KMS-11 (cell line): ENCODE results near the gene HDAC4.

Experiments
- H2AFZ ChIP-seq: fragments of 200-600 bp; sonication (generic); 2 replicates; pipeline ENCODE4 v1.6.1; 2016; ENCODE audit warnings: antibody characterized with exemption, mixed run types, low read depth
- H3K27ac ChIP-seq: fragments of 200-600 bp; sonication (generic); 2 replicates; pipeline ENCODE4 v1.6.1; 2016; ENCODE audit warnings: mild to moderate bottlenecking, mixed run types
- H3K27me3 ChIP-seq: fragments of 200-600 bp; sonication (generic); 2 replicates; pipeline ENCODE4 v1.6.1; 2017; ENCODE audit warnings: mild to moderate bottlenecking, low read depth, mixed run types, moderate library complexity; ENCODE audit not compliant: insufficient read depth
- H3K36me3 ChIP-seq: fragments of 200-600 bp; sonication (generic); 2 replicates; pipeline ENCODE4 v1.6.1; 2017; ENCODE audit warnings: mild to moderate bottlenecking, mixed run types; ENCODE audit not compliant: insufficient read depth
- H3K4me1 ChIP-seq: fragments of 200-600 bp; sonication (generic); 2 replicates; pipeline ENCODE4 v1.6.1; 2016; ENCODE audit warnings: mild to moderate bottlenecking, low read depth, mixed run types; ENCODE audit not compliant: poor library complexity, severe bottlenecking
- H3K4me2 ChIP-seq: fragments of 200-600 bp; sonication (generic); 2 replicates; pipeline ENCODE4 v1.7.0; 2016; ENCODE audit warnings: mild to moderate bottlenecking, mixed run types
- H3K4me3 ChIP-seq: fragments of 200-600 bp; sonication (generic); IDR thresholded peaks from 2 replicates; pipeline ENCODE4 v1.6.1; 2017; ENCODE audit warnings: low read depth, low read length, mixed read lengths; ENCODE audit not compliant: insufficient read depth
- H3K79me2 ChIP-seq: fragments of 200-600 bp; sonication (generic); 2 replicates; pipeline ENCODE4 v1.6.1; 2016; ENCODE audit warnings: low read depth, mixed run types; ENCODE audit not compliant: insufficient read depth
- H3K9ac ChIP-seq: fragments of 200-600 bp; sonication (generic); 2 replicates; pipeline ENCODE4 v1.6.1; 2016; ENCODE audit warnings: mild to moderate bottlenecking, mixed run types
- H4K20me1 ChIP-seq: fragments of 200-600 bp; sonication (generic); 2 replicates; pipeline ENCODE4 v1.6.1; 2016; ENCODE audit warnings: mild to moderate bottlenecking, mixed run types; ENCODE audit not compliant: insufficient read depth
- CTCF ChIP-seq: fragments of 200-600 bp; sonication (generic); conservative IDR thresholded peaks from 2 replicates; pipeline ENCODE4 v1.6.1; 2017; ENCODE audit warnings: low read depth, mild to moderate bottlenecking, antibody characterized with exemption, low read length, moderate library complexity, mixed read lengths

The HDAC4 gene

GRCh38 chr2:239443666-239444567, 43.1 kb upstream of the HDAC4 start:
- H4K20me1 ChIP-seq, result no peaks in the 10 kb centered on the region
- no peaks in the 10 kb centered on the region for H3K36me3 ChIP-seq
- H3K27ac ChIP-seq, result no peak overlapping the region
- H3K4me1 ChIP-seq, result no peaks in the 10 kb centered on the region
- H3K79me2 ChIP-seq, result no peaks in the 10 kb centered on the region
- H3K4me3 ChIP-seq, result no peak overlapping the region
- H2AFZ ChIP-seq, result no peak overlapping the region
- TF ChIP-seq CTCF, result no peak
- H3K27me3 ChIP-seq, result no peaks in the 10 kb centered on the region
- H3K4me2 ChIP-seq, result no peak overlapping the region
- no peak overlapping the region for H3K9ac ChIP-seq

DNA sequence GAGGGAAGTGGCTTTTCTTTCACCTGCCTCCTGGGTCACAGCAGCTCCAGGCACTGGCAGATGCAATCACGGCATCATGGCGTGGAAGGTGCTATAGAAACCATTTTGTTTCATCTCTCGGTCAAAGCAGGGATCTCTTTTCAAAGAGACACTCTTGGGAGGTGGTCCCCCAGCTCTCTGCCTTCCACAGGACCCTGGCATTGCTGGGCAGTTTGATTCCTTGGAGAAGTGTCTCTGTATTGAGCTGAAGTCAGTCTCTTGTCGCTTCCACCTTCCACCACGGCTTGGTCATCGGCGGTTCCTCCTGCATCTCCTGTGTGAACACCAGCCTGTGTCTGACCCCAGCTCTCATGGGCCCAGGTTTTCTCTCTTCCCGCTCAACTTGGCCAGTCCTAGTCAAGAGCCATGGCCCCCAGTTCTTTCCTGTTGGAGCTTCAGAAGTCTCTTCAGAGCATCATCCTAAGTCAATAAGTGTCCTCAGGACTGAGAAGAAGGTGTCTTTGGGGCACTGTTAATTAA, 42.3 kb upstream of the HDAC4 start:
- no peak overlapping the region for H3K9ac ChIP-seq
- H3K79me2 ChIP-seq, result no peaks in the 10 kb centered on the region
- H3K4me3 ChIP-seq, result no peak overlapping the region
- no peaks in the 10 kb centered on the region for H3K4me1 ChIP-seq
- no peak overlapping the region for H3K27ac ChIP-seq
- H2AFZ ChIP-seq, result no peak overlapping the region
- H3K27me3 ChIP-seq, result no peaks in the 10 kb centered on the region
- no peak for TF ChIP-seq CTCF
- no peak overlapping the region for H3K4me2 ChIP-seq
- H3K36me3 ChIP-seq, result no peaks in the 10 kb centered on the region
- no peaks in the 10 kb centered on the region for H4K20me1 ChIP-seq

DNA sequence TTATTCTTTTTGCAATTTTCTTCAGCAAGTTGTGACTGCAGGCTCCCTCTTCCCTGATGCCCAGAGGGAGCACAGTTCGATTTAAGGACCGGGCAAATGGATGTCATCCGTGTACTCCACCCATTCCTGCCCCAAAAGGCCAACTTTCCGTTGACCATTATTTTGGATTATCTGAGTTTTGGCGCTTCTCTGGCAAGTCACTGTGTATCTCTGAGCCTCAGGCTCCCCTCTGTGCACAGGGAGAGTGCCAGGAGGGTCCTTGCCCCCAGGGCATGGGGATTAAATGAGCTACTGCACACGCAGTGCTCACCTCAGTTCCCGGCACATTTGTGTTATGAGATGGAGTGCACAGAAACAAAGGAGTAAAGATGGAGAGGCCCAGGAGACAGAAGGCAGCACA, 41.4 kb upstream of the HDAC4 start:
- H3K79me2 ChIP-seq, result no peaks in the 10 kb centered on the region
- no peaks in the 10 kb centered on the region for H3K4me1 ChIP-seq
- no peaks in the 10 kb centered on the region for H3K27me3 ChIP-seq
- TF ChIP-seq CTCF, result no peak
- H3K4me3 ChIP-seq, result no peak overlapping the region
- no peak overlapping the region for H3K27ac ChIP-seq
- H3K36me3 ChIP-seq, result no peaks in the 10 kb centered on the region
- no peaks in the 10 kb centered on the region for H4K20me1 ChIP-seq
- H3K4me2 ChIP-seq, result no peak overlapping the region
- no peak overlapping the region for H2AFZ ChIP-seq
- no peak overlapping the region for H3K9ac ChIP-seq

DNA sequence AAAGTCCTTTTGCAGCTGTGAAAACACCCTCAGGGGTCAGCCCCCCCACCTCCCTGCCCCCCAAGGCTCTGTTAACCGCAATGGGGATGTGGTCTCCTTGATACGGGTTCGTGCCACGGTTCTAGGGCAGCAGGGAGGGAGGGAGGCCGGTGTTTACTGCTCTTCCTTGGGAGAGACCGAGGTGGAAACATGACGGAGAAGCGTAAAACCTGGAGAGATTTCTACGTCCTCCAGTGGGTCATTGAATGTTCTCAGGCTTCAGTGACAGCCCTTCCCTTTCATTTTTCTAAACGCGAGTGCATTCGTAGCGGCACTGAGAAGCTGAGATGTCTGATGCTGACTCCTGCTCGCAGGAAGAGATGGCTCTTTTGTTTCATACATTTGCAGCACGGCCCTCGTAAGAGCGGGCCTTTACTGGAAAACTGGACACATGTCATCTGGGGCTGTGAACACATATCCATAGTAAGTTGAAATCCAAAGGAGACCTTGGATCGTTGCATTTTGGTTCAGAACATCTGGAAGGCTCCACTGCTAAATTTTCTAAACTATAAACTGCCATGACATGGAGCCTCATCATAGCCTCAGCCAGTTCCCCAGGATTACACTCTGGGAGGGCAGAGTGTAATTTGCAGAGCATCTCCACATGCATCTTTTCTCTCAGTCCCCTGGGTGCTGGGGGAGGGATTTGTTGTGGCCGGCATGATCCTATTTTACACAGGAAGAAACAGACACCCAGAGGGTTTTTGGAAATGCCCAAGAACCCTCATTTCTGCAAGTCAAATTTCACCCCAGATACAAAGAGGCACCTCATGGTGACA, 40.6 kb upstream of the HDAC4 start:
- no peak overlapping the region for H3K4me2 ChIP-seq
- H3K27ac ChIP-seq, result no peak overlapping the region
- no peaks in the 10 kb centered on the region for H3K27me3 ChIP-seq
- no peaks in the 10 kb centered on the region for H3K4me1 ChIP-seq
- H3K36me3 ChIP-seq, result no peaks in the 10 kb centered on the region
- H3K4me3 ChIP-seq, result no peak overlapping the region
- no peaks in the 10 kb centered on the region for H4K20me1 ChIP-seq
- no peak overlapping the region for H2AFZ ChIP-seq
- no peak for TF ChIP-seq CTCF
- H3K9ac ChIP-seq, result no peak overlapping the region
- no peaks in the 10 kb centered on the region for H3K79me2 ChIP-seq
